Activated CD8-positive, alpha-beta memory T cell treated with anti-CD3 and anti-CD28 coated beads for 4 hours (primary cell): ENCODE data around the gene SHISA4.
"Not testable (repeated sequence)": the region's sequence is repeated elsewhere in the genome, so short reads cannot be mapped to it uniquely, and the experiment has no call there.

Source experiments
- DNase-seq, 2 donors: peaks; one replicate each; pipeline ENCODE4 v3.0.0-alpha.2; 2020; ENCODE audit warnings: low read depth in 2 of 2

Gene SHISA4

DNA sequence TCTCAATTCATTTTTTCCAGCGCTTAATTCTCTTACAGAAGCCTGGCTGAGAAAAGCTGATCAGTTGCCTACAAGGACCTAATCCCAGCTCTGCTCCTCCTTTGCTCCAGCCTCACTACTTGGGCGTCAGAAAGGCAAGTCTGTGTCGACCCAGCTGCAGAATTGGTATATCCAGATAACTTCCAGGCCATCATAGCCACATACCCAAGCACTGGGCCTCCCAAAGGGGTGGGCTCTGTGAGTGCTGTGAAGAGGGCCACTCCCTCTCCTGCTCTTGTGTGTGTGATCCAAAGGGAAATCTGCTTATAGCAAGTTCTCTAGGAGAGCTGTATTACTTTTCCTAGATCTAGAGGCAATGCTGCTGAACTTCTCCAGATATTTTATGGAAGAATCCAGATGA, 39.6 kb downstream of the SHISA4 start:
- no peak for DNase-seq

DNA sequence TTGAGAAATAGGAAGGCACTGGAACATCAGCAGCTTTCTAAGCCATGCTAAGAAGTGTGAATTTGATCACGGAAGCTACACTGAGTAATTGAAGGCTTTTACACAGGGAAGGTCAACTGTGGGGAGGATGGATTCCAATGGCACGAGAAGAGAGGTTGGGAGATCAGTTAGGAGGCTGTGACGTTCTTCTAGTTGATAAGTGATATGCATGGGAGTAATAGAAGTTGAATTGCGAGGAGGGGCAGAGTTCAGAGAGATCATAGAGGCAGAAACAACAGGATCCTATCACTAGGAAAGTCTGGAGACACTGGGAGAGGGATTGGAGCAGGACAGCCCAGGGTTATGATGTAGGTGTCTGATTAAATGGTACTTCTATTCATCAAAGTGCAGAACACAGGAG, 41.4 kb downstream of the SHISA4 start:
- no peak for DNase-seq

DNA sequence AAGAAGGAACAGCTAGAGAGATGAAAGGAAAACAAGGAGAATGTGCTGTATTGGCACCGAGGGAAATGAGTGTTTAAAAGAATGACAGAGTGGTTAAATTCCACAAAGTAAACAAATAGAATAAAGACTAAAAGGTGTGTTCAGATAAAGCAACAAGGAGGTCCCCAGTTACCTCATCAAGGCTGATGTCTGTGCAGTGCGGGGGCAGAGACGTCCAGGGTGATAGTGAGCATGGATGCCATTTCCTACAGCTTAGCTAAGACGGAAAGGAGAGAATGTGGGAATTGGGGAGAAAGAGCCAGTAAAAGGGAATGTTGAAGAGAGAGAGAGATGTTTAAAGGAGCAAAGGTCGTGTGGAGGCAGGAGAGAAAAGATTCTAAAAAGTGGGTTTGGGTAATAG, 42.1 kb downstream of the SHISA4 start:
- no peak for DNase-seq

DNA sequence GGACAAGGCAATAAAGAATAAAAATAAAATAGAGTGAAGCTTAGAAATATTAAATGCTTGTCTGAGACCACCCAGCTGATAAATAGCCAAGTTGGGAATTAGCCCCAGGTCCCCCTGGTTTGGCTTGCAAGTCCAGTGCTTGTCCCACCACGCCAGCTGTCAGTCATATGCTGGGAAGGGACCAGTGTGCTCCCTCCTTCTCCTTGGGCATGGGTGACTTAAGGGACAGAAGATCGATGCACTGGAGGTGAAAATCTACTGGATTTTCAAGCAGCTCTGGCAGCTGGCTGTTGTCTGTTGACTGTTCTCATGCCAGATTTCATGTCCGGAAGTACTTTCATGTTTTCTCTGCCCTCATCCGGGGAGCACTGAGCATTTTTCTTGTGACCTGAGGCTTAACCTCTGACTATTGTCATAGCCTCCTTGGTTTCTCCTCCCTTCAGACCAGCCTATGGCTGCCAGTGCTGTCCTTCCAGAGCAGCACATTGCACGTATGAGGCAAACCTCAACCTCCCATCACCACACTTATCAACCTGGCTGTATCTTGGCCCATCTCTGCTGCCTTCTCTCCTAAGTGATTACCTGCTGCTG, 45.2 kb downstream of the SHISA4 start:
- DNase-seq = no peak

DNA sequence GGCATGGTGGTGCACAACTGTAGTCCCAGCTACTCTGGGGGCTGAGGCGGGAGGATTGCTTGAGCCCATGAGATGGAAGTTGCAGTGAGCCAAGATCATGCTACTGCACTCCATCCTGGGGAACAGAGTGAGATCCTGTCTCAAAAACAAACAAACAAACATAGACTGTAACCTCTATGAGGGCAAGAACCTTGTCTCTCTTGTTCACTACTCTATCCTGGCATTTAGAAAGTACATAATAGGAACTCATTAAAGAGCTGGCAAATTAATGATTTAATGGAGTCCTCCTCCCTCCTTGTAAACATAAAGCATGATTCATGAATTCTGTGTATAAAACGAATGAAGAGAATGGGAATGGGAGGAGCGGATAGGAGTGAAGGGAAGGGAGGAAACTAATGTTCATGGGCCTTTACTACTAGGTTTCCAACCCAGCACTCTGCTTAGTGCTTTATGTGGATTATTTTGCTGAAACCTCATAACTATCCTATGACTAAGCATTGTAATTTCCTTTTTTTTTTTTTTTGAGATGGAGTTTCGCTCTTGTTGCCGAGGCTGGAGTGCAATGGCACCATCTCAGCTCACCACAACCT, 49.0 kb downstream of the SHISA4 start:
- DNase-seq = no peak

DNA sequence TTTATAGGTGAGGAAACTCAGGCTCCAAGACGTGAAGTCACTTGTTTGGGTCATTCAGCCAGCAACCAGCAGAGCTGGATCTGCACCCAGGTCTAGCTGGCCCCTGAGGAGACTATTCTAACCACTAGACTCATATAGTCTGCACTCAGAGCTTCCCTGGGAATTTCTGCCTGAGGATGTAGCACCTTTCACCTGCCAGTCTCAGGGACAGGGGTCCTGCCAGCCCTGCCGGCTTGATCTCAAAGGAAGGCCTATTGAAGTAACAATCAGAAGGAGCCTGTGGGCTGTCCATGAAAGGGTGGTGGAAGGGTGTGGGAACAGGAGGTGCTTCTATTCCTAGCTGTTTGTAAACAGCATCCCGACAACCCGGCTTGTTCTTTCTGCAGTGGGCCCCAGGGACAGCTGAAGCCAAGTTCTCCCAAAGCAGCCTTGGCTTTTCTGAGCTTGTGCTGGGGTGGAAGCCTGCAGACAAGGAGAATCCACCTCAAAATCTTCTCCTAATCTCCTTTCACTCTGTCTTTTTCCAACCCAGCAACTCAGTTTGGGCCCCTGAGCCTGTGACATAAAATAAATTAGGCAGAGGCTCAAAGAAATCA, 49.8 kb downstream of the SHISA4 start:
- DNase-seq = no peak

DNA sequence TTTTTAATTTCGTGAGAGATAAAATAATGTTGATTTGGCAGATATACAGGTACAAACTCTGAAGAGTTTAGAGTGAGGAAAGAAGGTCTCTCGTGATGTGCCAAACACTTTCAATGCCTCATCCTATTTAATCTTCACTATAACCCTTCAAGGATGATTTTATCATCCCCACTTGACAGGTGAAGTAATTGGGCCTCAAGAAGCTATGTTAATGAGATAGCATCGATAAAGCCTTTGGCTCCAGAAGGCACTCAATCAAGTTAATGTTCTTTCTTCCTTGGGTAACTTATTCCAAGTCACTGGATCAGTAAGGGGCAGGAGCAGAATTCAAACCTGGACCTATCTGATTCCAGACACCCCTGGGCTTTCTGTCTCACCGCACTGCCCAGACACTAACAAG, 50.5 kb downstream of the SHISA4 start:
- DNase-seq = no peak

DNA sequence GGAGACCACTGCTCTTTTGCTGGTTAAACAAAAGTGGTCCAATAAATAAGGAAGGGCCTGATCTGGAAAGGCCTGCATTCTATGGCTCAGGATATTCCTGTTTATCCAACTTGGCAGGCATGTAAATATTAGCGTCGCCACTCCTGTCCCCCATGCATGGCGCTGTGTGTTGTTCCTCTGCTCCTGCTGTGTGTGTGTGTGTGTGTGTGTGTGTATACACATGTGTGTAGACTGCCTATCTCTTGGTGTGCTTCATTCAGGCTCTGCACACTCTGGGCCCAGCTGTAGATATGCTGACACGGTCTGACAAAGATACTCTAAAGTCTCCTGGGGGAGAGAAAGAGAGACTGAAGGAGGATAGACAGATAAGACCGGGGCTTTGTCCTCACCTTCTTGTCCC, 50.9 kb downstream of the SHISA4 start:
- DNase-seq = no peak

DNA sequence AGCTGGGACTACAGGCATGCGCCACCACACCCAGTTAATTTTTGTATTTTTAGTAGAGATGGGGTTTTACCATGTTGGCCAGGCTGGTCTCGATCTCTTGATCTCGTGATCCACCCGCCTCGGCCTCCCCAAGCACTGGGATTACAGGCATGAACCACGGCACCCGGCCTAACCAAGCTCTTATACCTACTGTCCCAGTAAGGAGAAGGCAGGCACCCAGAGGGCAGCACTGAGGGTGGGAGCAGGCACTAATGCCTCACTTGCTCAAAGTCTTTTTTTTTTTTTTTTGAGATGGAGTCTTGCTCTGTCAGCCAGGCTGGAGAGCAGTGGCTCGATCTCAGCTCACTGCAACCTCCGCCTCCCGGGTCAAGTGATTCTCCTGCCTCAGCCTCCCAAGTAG, 51.6 kb downstream of the SHISA4 start:
- DNase-seq = not testable (repeated sequence)

DNA sequence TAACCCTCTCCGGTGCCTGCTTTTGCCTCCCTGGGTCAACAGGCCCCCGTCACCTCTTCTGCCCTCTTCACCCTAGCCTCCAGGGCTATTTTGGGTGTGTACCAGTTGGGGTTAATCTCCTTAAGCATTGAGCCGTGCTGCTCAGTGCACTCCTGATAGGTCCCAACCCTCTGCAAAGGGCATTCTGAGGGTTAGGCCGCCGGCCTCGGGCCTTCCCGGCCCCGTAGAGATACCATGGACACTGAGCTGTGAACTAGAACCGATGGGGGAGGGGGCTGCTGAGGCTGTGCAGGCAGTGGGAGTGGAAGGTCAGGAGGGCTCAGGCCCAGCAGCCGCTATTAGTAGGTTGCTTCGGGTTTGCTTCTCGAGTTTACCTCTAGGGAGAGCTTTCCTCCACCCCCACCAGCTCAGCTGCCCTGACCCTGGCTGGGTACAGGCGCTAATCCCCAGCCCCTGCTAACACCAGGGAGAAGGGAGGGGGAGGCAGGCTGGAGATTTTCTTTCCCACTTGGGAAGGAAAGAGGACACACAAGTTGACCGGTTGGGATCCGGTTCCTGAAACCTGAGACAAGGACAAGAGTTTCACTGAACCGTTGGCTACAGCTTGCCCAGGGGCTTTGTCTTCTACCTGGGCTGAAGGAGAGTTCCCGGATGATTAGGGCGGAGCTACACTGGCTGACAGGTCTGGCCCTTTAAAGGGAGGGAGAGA, 52.9 kb downstream of the SHISA4 start:
- DNase-seq = no peak

DNA sequence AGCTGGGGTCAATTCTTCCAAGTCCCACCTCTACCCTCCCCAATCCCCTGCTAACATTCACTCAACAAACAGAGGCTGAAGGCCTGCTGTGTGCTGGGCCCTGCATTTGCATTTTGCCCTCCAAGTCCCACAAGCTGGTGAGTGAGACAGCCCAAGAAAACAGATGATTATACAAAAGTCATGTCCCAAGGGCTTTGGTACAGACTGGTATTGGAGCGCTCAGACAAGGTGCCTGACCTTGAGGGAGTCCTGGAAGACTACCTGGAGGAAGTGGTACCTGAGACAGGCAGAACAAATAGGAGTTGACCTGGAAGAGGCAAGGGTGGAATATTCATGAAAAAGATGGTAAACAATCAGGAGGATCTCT, 53.4 kb downstream of the SHISA4 start:
- DNase-seq = no peak
